ENCODE measurements around the gene GGTLC2.

- TF ChIP-seq, protein P1, sequence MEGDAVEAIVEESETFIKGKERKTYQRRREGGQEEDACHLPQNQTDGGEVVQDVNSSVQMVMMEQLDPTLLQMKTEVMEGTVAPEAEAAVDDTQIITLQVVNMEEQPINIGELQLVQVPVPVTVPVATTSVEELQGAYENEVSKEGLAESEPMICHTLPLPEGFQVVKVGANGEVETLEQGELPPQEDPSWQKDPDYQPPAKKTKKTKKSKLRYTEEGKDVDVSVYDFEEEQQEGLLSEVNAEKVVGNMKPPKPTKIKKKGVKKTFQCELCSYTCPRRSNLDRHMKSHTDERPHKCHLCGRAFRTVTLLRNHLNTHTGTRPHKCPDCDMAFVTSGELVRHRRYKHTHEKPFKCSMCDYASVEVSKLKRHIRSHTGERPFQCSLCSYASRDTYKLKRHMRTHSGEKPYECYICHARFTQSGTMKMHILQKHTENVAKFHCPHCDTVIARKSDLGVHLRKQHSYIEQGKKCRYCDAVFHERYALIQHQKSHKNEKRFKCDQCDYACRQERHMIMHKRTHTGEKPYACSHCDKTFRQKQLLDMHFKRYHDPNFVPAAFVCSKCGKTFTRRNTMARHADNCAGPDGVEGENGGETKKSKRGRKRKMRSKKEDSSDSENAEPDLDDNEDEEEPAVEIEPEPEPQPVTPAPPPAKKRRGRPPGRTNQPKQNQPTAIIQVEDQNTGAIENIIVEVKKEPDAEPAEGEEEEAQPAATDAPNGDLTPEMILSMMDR (conservative IDR thresholded peaks at IDR 0.05 in 1 of 2, IDR thresholded peaks at IDR 0.05 in 1 of 2; ENCODE audit: extremely low read depth in 1 of 2, insufficient read depth in 1 of 2, low read depth in 1 of 2, low read length in 2 of 2) = no peak
- no peak for TF ChIP-seq EZH2 (IDR thresholded peaks at IDR 0.05; ENCODE audit: borderline replicate concordance, low read length)
These were observed 38.6 kb downstream of the GGTLC2 start for GRCh38 chr22:22682807-22683667.

Data from mammary epithelial cell (primary cell).